ENCODE measurements around the gene DBN1. TPM values are rescaled to one million over a fixed set of nuclear protein-coding genes. Genes with fewer than 3 reads are reported as not detected.

DBN1 gene
- total and polyA plus RNA-seq, 2 experiments from 2014 or later = 163 to 257 TPM

DNA sequence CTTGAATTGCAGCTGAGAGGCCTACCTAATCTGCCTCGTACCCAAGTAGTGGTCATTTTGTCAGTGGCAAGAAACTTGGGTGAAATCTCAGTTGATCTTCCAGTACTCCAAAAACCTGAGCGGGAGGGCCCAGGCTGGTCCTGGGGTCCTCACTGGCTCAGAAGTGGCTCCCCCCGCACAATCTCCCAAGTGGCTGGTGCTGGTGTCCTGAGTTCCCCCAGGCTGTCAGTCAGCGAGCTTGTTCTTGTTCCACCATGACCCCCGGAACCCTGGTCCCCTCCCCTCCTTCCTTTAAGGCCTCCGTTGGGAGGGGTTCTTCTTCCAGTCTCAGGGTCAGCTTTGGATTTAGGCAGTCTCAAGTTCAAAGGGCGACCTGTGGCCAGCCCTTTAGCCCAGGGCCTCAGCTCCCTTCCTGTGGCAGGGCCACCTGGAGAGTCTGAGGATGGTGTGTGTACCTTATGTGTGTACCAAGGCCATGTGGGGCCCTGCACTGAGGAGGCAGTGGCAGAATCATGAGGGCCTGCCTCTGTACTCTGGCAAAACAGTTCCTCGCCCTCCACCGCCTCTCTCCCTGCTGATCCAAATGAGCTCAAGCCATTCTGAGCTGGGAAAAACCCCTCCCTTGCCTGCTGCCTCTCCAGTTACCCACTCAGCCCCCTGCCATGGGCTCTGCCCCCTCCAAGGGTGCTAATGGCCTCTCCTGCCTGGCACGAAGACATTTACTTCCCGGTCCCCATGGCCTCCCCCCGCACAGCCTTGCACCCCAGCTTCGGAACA is 4.5 kb upstream of the DBN1 start:
- Histone ChIP-seq H3K9me2 (ENCODE audit: insufficient read depth) (no peaks in the 10 kb centered on the region), H3K4me1 (ENCODE audit: insufficient read depth) (peaks cover 33% of the 10 kb centered on the region), H2AFZ (no peak overlapping the region), H4K20me1 (ENCODE audit: insufficient read depth) (no peaks in the 10 kb centered on the region), H3K79me2 (ENCODE audit: insufficient read depth) (peaks cover under 1% of the 10 kb centered on the region), H3K9ac (no peak overlapping the region), H3K36me3 (ENCODE audit: low read depth) (no peaks in the 10 kb centered on the region), H3K27me3 (replicated peaks; ENCODE audit: insufficient read depth) (no peaks in the 10 kb centered on the region), H3K27ac (peak overlapping the region; percentile 67), H3K9me3 (ENCODE audit: low read depth) (no peaks in the 10 kb centered on the region), H3F3A (ENCODE audit: insufficient read depth) (peaks cover 69% of the 10 kb centered on the region), H3K4me2 (ENCODE audit: unreplicated experiment) (no peak overlapping the region), H3K4me3 (no peak overlapping the region)
- TF ChIP-seq EZH2phosphoT487 (IDR thresholded peaks at IDR 0.05; ENCODE audit: insufficient read depth, low read depth) (no peak), EZH2 (IDR thresholded peaks at IDR 0.05; ENCODE audit: insufficient read depth, poor library complexity, severe bottlenecking) (no peak)
- peak; percentile 41 for DNase-seq
- in situ Hi-C loops (cut with MboI) = no loop called here
- 91 to 92% methylated on average over 13 of the region's 13 CpGs for WGBS, 2 experiments (ENCODE audit: low coverage in 1 of 2, low lambda C conversion rate in 2 of 2, missing lambda C conversion rate in 2 of 2)

DNA sequence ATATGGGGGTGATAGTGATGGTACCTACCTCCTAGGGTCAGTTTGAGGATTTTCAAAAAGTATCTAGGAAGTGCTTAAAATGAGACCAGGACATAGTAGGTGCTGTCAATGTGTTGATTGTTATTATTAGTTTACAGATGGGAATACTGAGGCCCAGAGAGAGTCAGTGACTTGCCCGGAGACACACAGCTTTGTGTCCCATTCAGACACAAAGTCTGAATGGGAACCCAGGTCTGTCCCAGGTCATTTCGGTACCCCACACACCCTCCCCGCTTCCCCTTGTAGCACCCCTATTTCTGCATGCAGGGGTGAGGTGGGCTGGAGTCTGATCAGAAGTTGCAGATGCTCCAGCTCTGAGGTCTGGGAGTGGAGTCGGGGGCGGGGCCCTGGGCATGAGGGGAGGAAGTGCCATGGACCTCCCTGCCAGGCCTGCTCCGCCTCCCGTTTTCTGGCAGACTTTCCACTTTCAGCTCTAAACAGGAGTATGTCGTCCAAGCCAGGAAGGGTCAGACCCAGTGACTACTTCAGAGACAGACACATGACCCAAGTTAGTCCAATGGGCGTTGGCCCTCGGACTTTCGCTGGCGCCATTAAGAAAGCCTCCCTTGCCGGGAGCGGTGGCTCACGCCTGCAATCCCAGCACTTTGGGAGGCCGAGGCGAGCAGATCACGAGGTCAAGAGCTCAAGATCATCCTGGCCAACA is 3.2 kb upstream of the DBN1 start:
- peaks cover 13% of the 10 kb centered on the region for H3K79me2 ChIP-seq (ENCODE audit: insufficient read depth)
- H3K4me1 ChIP-seq (ENCODE audit: insufficient read depth) = peaks cover 33% of the 10 kb centered on the region
- TF ChIP-seq EZH2phosphoT487 (IDR thresholded peaks at IDR 0.05; ENCODE audit: insufficient read depth, low read depth) = no peak
- no peak for TF ChIP-seq EZH2 (IDR thresholded peaks at IDR 0.05; ENCODE audit: insufficient read depth, poor library complexity, severe bottlenecking)
- in situ Hi-C loops (cut with MboI) = no loop called here
- DNase-seq = peak; percentile 70
- H4K20me1 ChIP-seq (ENCODE audit: insufficient read depth) = no peaks in the 10 kb centered on the region
- WGBS, 2 experiments (ENCODE audit: low coverage in 1 of 2, low lambda C conversion rate in 2 of 2, missing lambda C conversion rate in 2 of 2) = 72 to 81% methylated on average over 16 to 18 of the region's 18 CpGs
- no peaks in the 10 kb centered on the region for H3K9me3 ChIP-seq (ENCODE audit: low read depth)
- peaks cover 57% of the 10 kb centered on the region for H3F3A ChIP-seq (ENCODE audit: insufficient read depth)
- H3K9me2 ChIP-seq (ENCODE audit: insufficient read depth) = no peaks in the 10 kb centered on the region
- H3K27me3 ChIP-seq (replicated peaks; ENCODE audit: insufficient read depth) = no peaks in the 10 kb centered on the region
- no peak overlapping the region for H3K4me3 ChIP-seq
- H3K36me3 ChIP-seq (ENCODE audit: low read depth) = no peaks in the 10 kb centered on the region
- no peak overlapping the region for H2AFZ ChIP-seq
- H3K4me2 ChIP-seq (ENCODE audit: unreplicated experiment) = no peak overlapping the region
- H3K9ac ChIP-seq = no peak overlapping the region
- peak overlapping the region; percentile 67; the same call in 1 of the 2 replicates for H3K27ac ChIP-seq

DNA sequence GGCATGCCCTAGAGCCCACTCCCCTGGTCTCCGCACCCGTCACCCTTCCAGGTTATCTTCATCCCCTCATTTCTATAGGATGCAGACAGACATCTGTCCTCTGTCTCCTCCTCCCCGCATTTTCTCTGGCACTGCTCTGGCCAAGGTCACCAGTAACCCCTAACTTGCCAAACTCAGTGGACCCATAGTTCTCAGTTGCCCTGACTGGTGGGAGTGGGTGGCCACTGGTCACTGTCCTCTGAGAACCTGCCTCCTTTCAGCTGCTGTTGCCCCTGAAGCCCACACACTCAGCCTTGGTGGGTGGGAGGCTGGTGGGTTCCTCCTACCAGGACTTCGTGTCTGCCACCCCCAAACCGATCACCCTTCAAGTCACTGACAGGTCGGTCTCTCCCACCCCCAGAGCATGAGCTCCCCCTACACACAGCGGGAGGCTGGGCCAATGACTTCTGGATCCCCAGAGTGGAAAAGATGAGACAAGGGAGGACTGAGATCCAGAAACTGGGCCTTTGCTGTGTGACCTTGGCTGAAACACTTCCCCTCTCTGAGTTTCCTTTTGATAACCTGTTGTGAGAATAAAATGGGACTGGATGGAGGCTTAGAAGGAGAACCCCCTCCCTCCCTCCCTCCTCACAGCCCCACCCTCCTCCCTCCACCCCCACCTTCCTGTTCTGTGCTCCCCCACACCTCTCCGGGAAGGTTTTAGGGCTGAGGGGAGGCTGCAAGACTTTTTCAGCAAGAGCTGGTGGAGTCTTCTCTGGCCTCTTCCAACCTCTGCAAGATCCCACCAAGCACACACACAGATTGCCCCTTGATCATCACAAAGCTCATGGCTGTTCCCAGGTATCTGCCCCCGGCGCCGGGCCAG is 2.4 kb upstream of the DBN1 start:
- no peaks in the 10 kb centered on the region for H3K9me3 ChIP-seq (ENCODE audit: low read depth)
- peak; percentile 50 for DNase-seq
- H3K4me2 ChIP-seq (ENCODE audit: unreplicated experiment) = no peak overlapping the region
- H3F3A ChIP-seq (ENCODE audit: insufficient read depth) = peaks cover 56% of the 10 kb centered on the region
- H3K79me2 ChIP-seq (ENCODE audit: insufficient read depth) = peaks cover 21% of the 10 kb centered on the region
- H3K9ac ChIP-seq = no peak overlapping the region
- no peaks in the 10 kb centered on the region for H3K27me3 ChIP-seq (replicated peaks; ENCODE audit: insufficient read depth)
- H4K20me1 ChIP-seq (ENCODE audit: insufficient read depth) = no peaks in the 10 kb centered on the region
- no peaks in the 10 kb centered on the region for H3K36me3 ChIP-seq (ENCODE audit: low read depth)
- no peak overlapping the region for H3K27ac ChIP-seq
- H3K9me2 ChIP-seq (ENCODE audit: insufficient read depth) = no peaks in the 10 kb centered on the region
- in situ Hi-C loops (cut with MboI) = no loop called here
- TF ChIP-seq EZH2phosphoT487 (IDR thresholded peaks at IDR 0.05; ENCODE audit: insufficient read depth, low read depth) (no peak), EZH2 (IDR thresholded peaks at IDR 0.05; ENCODE audit: insufficient read depth, poor library complexity, severe bottlenecking) (no peak)
- H3K4me3 ChIP-seq = no peak overlapping the region
- H2AFZ ChIP-seq = no peak overlapping the region
- WGBS, 2 experiments (ENCODE audit: low coverage in 1 of 2, low lambda C conversion rate in 2 of 2, missing lambda C conversion rate in 2 of 2) = 78 to 82% methylated on average over 11 of the region's 11 CpGs
- H3K4me1 ChIP-seq (ENCODE audit: insufficient read depth) = peaks cover 33% of the 10 kb centered on the region

Data from GM23248 (cell line).